ENCODE results near the gene RTN4R. TPM values are rescaled to one million over a fixed set of nuclear protein-coding genes. Genes with fewer than 3 reads are reported as not detected.

Gene RTN4R
- total RNA-seq, 1 donor from 2014 or later: 2.9 TPM

- peaks cover 3% of the 10 kb centered on the region for H3K27me3 ChIP-seq (ENCODE audit: insufficient read depth, low read length)
- H4K20me1 ChIP-seq (ENCODE audit: insufficient read depth, low read length): no peaks in the 10 kb centered on the region
- no peaks in the 10 kb centered on the region for H3K36me3 ChIP-seq (ENCODE audit: insufficient read depth, low read length)
- H3K4me1 ChIP-seq (ENCODE audit: insufficient read depth, low read length): no peaks in the 10 kb centered on the region
- H3K79me2 ChIP-seq (ENCODE audit: insufficient read depth, low read length): no peaks in the 10 kb centered on the region
- DNase-seq (ENCODE audit: low read depth) (no peak), FAIRE-seq (no peak)
- no peak overlapping the region for H3K27ac ChIP-seq (ENCODE audit: low read depth, low read length)
- Mint-ChIP-seq H3K36me3 (ENCODE audit: low read depth, unreplicated experiment) (no peaks in the 10 kb centered on the region), H3K27ac (ENCODE audit: unreplicated experiment) (no peak overlapping the region), H3K9me3 (ENCODE audit: unreplicated experiment) (no peaks in the 10 kb centered on the region), H3K4me3 (ENCODE audit: unreplicated experiment) (no peak overlapping the region), H3K4me1 (ENCODE audit: low read depth, unreplicated experiment) (no peaks in the 10 kb centered on the region), H3K27me3 (ENCODE audit: low read depth, unreplicated experiment) (peaks cover 21% of the 10 kb centered on the region)
- H3K4me2 ChIP-seq (ENCODE audit: low read length): no peak overlapping the region
- H3K9me3 ChIP-seq (ENCODE audit: insufficient read depth, low read depth, low read length): peaks cover 4% of the 10 kb centered on the region
- no peak overlapping the region for H3K4me3 ChIP-seq (ENCODE audit: insufficient read depth, low read depth, low read length)
- H3K9ac ChIP-seq (ENCODE audit: low read length): no peak overlapping the region
- no peak for TF ChIP-seq EZH2 (IDR thresholded peaks at IDR 0.05; ENCODE audit: insufficient read depth, low read length)
- TF ChIP-seq, protein P1, sequence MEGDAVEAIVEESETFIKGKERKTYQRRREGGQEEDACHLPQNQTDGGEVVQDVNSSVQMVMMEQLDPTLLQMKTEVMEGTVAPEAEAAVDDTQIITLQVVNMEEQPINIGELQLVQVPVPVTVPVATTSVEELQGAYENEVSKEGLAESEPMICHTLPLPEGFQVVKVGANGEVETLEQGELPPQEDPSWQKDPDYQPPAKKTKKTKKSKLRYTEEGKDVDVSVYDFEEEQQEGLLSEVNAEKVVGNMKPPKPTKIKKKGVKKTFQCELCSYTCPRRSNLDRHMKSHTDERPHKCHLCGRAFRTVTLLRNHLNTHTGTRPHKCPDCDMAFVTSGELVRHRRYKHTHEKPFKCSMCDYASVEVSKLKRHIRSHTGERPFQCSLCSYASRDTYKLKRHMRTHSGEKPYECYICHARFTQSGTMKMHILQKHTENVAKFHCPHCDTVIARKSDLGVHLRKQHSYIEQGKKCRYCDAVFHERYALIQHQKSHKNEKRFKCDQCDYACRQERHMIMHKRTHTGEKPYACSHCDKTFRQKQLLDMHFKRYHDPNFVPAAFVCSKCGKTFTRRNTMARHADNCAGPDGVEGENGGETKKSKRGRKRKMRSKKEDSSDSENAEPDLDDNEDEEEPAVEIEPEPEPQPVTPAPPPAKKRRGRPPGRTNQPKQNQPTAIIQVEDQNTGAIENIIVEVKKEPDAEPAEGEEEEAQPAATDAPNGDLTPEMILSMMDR (IDR thresholded peaks at IDR 0.05; ENCODE audit: insufficient read depth, low read depth, low read length): no peak
- H2AFZ ChIP-seq (ENCODE audit: low read depth, low read length): no peak overlapping the region
Measured at GRCh38 chr22:20218326-20218872, 49.7 kb downstream of the RTN4R start.

DNA sequence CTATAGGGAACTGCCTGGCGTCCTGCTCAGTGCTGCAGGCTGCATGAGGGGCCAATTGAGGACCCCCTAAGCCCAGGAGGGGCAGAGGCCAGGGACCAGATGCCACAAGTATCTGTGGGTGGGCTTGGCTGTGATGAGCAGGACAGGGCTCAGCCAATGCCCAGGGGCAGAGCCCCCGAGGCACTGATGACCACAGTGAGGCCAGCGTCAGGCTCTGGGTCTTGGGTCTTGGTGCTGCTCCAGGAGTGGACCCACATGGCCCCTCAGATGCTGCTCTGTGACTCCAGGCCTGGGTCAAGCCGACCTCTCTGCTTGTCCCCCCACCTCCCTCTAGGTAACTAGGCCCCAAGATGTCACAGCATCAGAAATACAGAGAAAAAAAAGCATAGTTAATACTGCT, 50.6 kb downstream of the RTN4R start:
- H3K4me3 Mint-ChIP-seq (ENCODE audit: unreplicated experiment): no peak overlapping the region
- FAIRE-seq (no peak), DNase-seq (ENCODE audit: low read depth) (no peak)
- H3K4me2 ChIP-seq (ENCODE audit: low read length): no peak overlapping the region
- H3K27ac Mint-ChIP-seq (ENCODE audit: unreplicated experiment): no peak overlapping the region
- no peak overlapping the region for H2AFZ ChIP-seq (ENCODE audit: low read depth, low read length)
- no peaks in the 10 kb centered on the region for H3K36me3 Mint-ChIP-seq (ENCODE audit: low read depth, unreplicated experiment)
- H3K4me3 ChIP-seq (ENCODE audit: insufficient read depth, low read depth, low read length): no peak overlapping the region
- H3K36me3 ChIP-seq (ENCODE audit: insufficient read depth, low read length): no peaks in the 10 kb centered on the region
- H3K9me3 ChIP-seq (ENCODE audit: insufficient read depth, low read depth, low read length): peaks cover 4% of the 10 kb centered on the region
- H3K27me3 ChIP-seq (ENCODE audit: insufficient read depth, low read length): peaks cover 3% of the 10 kb centered on the region
- no peaks in the 10 kb centered on the region for H3K9me3 Mint-ChIP-seq (ENCODE audit: unreplicated experiment)
- no peak for TF ChIP-seq EZH2 (IDR thresholded peaks at IDR 0.05; ENCODE audit: insufficient read depth, low read length)
- TF ChIP-seq, protein P1 (IDR thresholded peaks at IDR 0.05; ENCODE audit: insufficient read depth, low read depth, low read length): no peak
- H4K20me1 ChIP-seq (ENCODE audit: insufficient read depth, low read length): no peaks in the 10 kb centered on the region
- peaks cover 23% of the 10 kb centered on the region for H3K27me3 Mint-ChIP-seq (ENCODE audit: low read depth, unreplicated experiment)
- H3K79me2 ChIP-seq (ENCODE audit: insufficient read depth, low read length): no peaks in the 10 kb centered on the region
- H3K4me1 ChIP-seq (ENCODE audit: insufficient read depth, low read length): no peaks in the 10 kb centered on the region
- no peak overlapping the region for H3K9ac ChIP-seq (ENCODE audit: low read length)
- H3K27ac ChIP-seq (ENCODE audit: low read depth, low read length): no peak overlapping the region
- no peaks in the 10 kb centered on the region for H3K4me1 Mint-ChIP-seq (ENCODE audit: low read depth, unreplicated experiment)

- no peak for FAIRE-seq
- no peak overlapping the region for H3K27ac Mint-ChIP-seq (ENCODE audit: unreplicated experiment)
Measured at GRCh38 chr22:20216863-20217499, 51.1 kb downstream of the RTN4R start.

More at GRCh38 chr22:20216863-20217499, 51.1 kb downstream of the RTN4R start:
- no peaks in the 10 kb centered on the region for H3K4me1 Mint-ChIP-seq (ENCODE audit: low read depth, unreplicated experiment)
- H3K4me3 ChIP-seq (ENCODE audit: insufficient read depth, low read depth, low read length): no peak overlapping the region
- TF ChIP-seq EZH2 (IDR thresholded peaks at IDR 0.05; ENCODE audit: insufficient read depth, low read length): no peak
- TF ChIP-seq, protein P1 (IDR thresholded peaks at IDR 0.05; ENCODE audit: insufficient read depth, low read depth, low read length): no peak
- no peak overlapping the region for H3K9ac ChIP-seq (ENCODE audit: low read length)
- H3K9me3 ChIP-seq (ENCODE audit: insufficient read depth, low read depth, low read length): peaks cover 4% of the 10 kb centered on the region
- no peaks in the 10 kb centered on the region for H3K9me3 Mint-ChIP-seq (ENCODE audit: unreplicated experiment)
- peaks cover 3% of the 10 kb centered on the region for H3K27me3 ChIP-seq (ENCODE audit: insufficient read depth, low read length)
- H3K27me3 Mint-ChIP-seq (ENCODE audit: low read depth, unreplicated experiment): peaks cover 26% of the 10 kb centered on the region
- H3K36me3 Mint-ChIP-seq (ENCODE audit: low read depth, unreplicated experiment): no peaks in the 10 kb centered on the region
- H3K4me1 ChIP-seq (ENCODE audit: insufficient read depth, low read length): peaks cover under 1% of the 10 kb centered on the region
- no peak overlapping the region for H3K27ac ChIP-seq (ENCODE audit: low read depth, low read length)
- no peak overlapping the region for H3K4me3 Mint-ChIP-seq (ENCODE audit: unreplicated experiment)
- H3K36me3 ChIP-seq (ENCODE audit: insufficient read depth, low read length): no peaks in the 10 kb centered on the region
- H3K79me2 ChIP-seq (ENCODE audit: insufficient read depth, low read length): no peaks in the 10 kb centered on the region
- no peaks in the 10 kb centered on the region for H4K20me1 ChIP-seq (ENCODE audit: insufficient read depth, low read length)
- no peak overlapping the region for H2AFZ ChIP-seq (ENCODE audit: low read depth, low read length)
- no peak overlapping the region for H3K4me2 ChIP-seq (ENCODE audit: low read length)
- DNase-seq (ENCODE audit: low read depth): no peak
